NCI-H1694 treated with DMSO at 0.1 percent for 48 hours (cell line): Measurements from ENCODE around the gene FAM168B.

Source experiments
- DNase-seq: peaks from one replicate; lab custom pipeline; 2025; lab: John Stamatoyannopoulos, UW

Gene FAM168B

GRCh38 chr2:131039908-131040660 lies 53.2 kb downstream of the FAM168B start:
- no peak for DNase-seq

GRCh38 chr2:131039535-131039907 lies 53.7 kb downstream of the FAM168B start:
- DNase-seq, result no peak

GRCh38 chr2:131039101-131039440 lies 54.2 kb downstream of the FAM168B start:
- DNase-seq, result no peak

- no peak for DNase-seq
These were observed 54.8 kb downstream of the FAM168B start for GRCh38 chr2:131038258-131039100.

- no peak for DNase-seq
These were observed 55.6 kb downstream of the FAM168B start for GRCh38 chr2:131037398-131038257.

- no peak for DNase-seq
These were observed 56.4 kb downstream of the FAM168B start for GRCh38 chr2:131036696-131037397.

- no peak for DNase-seq
These were observed 57.0 kb downstream of the FAM168B start for GRCh38 chr2:131036269-131036668.

GRCh38 chr2:131035826-131036231 lies 57.4 kb downstream of the FAM168B start:
- DNase-seq, result no peak

- no peak for DNase-seq
These were observed 58.0 kb downstream of the FAM168B start for GRCh38 chr2:131035112-131035825.

GRCh38 chr2:131034122-131035051 lies 58.9 kb downstream of the FAM168B start:
- no peak for DNase-seq

- DNase-seq, result no peak
These were observed 59.5 kb downstream of the FAM168B start for GRCh38 chr2:131033786-131034121.

- no peak for DNase-seq
These were observed 60.8 kb downstream of the FAM168B start for GRCh38 chr2:131032393-131032836.

GRCh38 chr2:131031875-131032274 lies 61.4 kb downstream of the FAM168B start:
- no peak for DNase-seq

GRCh38 chr2:131031431-131031841 lies 61.8 kb downstream of the FAM168B start:
- DNase-seq, result no peak

- DNase-seq, result peak; percentile 41
These were observed 62.7 kb downstream of the FAM168B start for GRCh38 chr2:131030478-131030971.

GRCh38 chr2:131029812-131030211 lies 63.4 kb downstream of the FAM168B start:
- no peak for DNase-seq

- DNase-seq, result no peak
These were observed 65.4 kb downstream of the FAM168B start for GRCh38 chr2:131027566-131028528.

- no peak for DNase-seq
These were observed 66.3 kb downstream of the FAM168B start for GRCh38 chr2:131026919-131027318.

- no peak for DNase-seq
These were observed 69.5 kb downstream of the FAM168B start for GRCh38 chr2:131023758-131024157.
